ENCODE measurements around the gene SLCO3A1.

DNA sequence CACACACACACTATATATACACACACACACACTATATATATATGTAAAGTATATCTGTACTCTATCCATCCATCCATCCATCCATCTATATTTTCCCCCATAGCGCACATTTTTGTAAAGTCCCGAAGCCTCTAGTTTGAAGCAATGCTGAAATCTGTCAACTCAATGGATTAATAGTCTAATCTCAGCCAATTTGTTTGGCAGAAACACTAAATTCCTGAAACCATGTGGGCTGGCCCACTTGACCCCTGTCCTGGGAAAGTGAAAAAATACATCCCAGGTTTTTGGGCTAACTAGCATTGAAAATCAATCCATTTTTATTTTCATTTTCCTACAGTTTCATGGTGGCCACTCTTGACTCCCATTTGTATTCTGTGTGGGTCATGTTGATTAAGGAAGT lies 166.7 kb downstream of the SLCO3A1 start:
- no peak for TF ChIP-seq POLR2A (IDR thresholded peaks at IDR 0.05)
- TF ChIP-seq, protein P1, sequence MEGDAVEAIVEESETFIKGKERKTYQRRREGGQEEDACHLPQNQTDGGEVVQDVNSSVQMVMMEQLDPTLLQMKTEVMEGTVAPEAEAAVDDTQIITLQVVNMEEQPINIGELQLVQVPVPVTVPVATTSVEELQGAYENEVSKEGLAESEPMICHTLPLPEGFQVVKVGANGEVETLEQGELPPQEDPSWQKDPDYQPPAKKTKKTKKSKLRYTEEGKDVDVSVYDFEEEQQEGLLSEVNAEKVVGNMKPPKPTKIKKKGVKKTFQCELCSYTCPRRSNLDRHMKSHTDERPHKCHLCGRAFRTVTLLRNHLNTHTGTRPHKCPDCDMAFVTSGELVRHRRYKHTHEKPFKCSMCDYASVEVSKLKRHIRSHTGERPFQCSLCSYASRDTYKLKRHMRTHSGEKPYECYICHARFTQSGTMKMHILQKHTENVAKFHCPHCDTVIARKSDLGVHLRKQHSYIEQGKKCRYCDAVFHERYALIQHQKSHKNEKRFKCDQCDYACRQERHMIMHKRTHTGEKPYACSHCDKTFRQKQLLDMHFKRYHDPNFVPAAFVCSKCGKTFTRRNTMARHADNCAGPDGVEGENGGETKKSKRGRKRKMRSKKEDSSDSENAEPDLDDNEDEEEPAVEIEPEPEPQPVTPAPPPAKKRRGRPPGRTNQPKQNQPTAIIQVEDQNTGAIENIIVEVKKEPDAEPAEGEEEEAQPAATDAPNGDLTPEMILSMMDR (IDR thresholded peaks at IDR 0.05), result no peak
